ENCODE results near the gene B4GALT1.
A peak's percentile ranks its signal among the peaks of the same experiment; 100 is the strongest.
"Not testable (repeated sequence)": the region's sequence is repeated elsewhere in the genome, so short reads cannot be mapped to it uniquely, and the experiment has no call there.

The B4GALT1 gene

GRCh38 chr9:33162721-33163311, 4.3 kb downstream of the B4GALT1 start:
- no peak for DNase-seq (ENCODE audit: low read depth, low spot score)

- DNase-seq (ENCODE audit: low read depth, low spot score): no peak
Measured at GRCh38 chr9:33161589-33162132, 5.5 kb downstream of the B4GALT1 start.

GRCh38 chr9:33161011-33161588, 6.0 kb downstream of the B4GALT1 start:
- peak; percentile 98 for DNase-seq (ENCODE audit: low read depth, low spot score)

GRCh38 chr9:33160446-33160845, 6.7 kb downstream of the B4GALT1 start:
- DNase-seq (ENCODE audit: low read depth, low spot score): not testable (repeated sequence)

GRCh38 chr9:33159777-33160127, 7.4 kb downstream of the B4GALT1 start:
- DNase-seq (ENCODE audit: low read depth, low spot score): peak; percentile 79

- no peak for DNase-seq (ENCODE audit: low read depth, low spot score)
Measured at GRCh38 chr9:33158843-33159776, 8.0 kb downstream of the B4GALT1 start.

- DNase-seq (ENCODE audit: low read depth, low spot score): no peak
Measured at GRCh38 chr9:33157960-33158842, 8.9 kb downstream of the B4GALT1 start.

GRCh38 chr9:33155393-33155792, 11.7 kb downstream of the B4GALT1 start:
- no peak for DNase-seq (ENCODE audit: low read depth, low spot score)

- DNase-seq (ENCODE audit: low read depth, low spot score): no peak
Measured at GRCh38 chr9:33154371-33154770, 12.8 kb downstream of the B4GALT1 start.

GRCh38 chr9:33153666-33154065, 13.5 kb downstream of the B4GALT1 start:
- no peak for DNase-seq (ENCODE audit: low read depth, low spot score)

GRCh38 chr9:33153001-33153400, 14.1 kb downstream of the B4GALT1 start:
- no peak for DNase-seq (ENCODE audit: low read depth, low spot score)

GRCh38 chr9:33151601-33152000, 15.5 kb downstream of the B4GALT1 start:
- DNase-seq (ENCODE audit: low read depth, low spot score): no peak

GRCh38 chr9:33151007-33151557, 16.1 kb downstream of the B4GALT1 start:
- peak; percentile 93 for DNase-seq (ENCODE audit: low read depth, low spot score)

GRCh38 chr9:33148367-33149014, 18.6 kb downstream of the B4GALT1 start:
- DNase-seq (ENCODE audit: low read depth, low spot score): no peak

GRCh38 chr9:33147416-33148169, 19.5 kb downstream of the B4GALT1 start:
- DNase-seq (ENCODE audit: low read depth, low spot score): no peak

GRCh38 chr9:33146298-33146697, 20.8 kb downstream of the B4GALT1 start:
- no peak for DNase-seq (ENCODE audit: low read depth, low spot score)

- DNase-seq (ENCODE audit: low read depth, low spot score): no peak
Measured at GRCh38 chr9:33144551-33144950, 22.6 kb downstream of the B4GALT1 start.

- no peak for DNase-seq (ENCODE audit: low read depth, low spot score)
Measured at GRCh38 chr9:33143241-33143661, 23.9 kb downstream of the B4GALT1 start.

- no peak for DNase-seq (ENCODE audit: low read depth, low spot score)
Measured at GRCh38 chr9:33142535-33142934, 24.6 kb downstream of the B4GALT1 start.

Measured in astrocyte of the hippocampus (primary cell).